Uterine smooth muscle cell (primary cell): ENCODE measurements around the gene EMC1. TPM values are rescaled to one million over a fixed set of nuclear protein-coding genes. Genes with fewer than 3 reads are reported as not detected.

Source experiments
- total RNA-seq: library from RNA; depleted of rRNA; stranded (reverse); fragments of >200 nt; gene quantifications from 2 replicates; pipeline ENCODE4 v1.2.3, GENCODE V29; 2014

EMC1 gene
- 77.9 and 89.5 TPM in 2 replicates for total RNA-seq

DNA sequence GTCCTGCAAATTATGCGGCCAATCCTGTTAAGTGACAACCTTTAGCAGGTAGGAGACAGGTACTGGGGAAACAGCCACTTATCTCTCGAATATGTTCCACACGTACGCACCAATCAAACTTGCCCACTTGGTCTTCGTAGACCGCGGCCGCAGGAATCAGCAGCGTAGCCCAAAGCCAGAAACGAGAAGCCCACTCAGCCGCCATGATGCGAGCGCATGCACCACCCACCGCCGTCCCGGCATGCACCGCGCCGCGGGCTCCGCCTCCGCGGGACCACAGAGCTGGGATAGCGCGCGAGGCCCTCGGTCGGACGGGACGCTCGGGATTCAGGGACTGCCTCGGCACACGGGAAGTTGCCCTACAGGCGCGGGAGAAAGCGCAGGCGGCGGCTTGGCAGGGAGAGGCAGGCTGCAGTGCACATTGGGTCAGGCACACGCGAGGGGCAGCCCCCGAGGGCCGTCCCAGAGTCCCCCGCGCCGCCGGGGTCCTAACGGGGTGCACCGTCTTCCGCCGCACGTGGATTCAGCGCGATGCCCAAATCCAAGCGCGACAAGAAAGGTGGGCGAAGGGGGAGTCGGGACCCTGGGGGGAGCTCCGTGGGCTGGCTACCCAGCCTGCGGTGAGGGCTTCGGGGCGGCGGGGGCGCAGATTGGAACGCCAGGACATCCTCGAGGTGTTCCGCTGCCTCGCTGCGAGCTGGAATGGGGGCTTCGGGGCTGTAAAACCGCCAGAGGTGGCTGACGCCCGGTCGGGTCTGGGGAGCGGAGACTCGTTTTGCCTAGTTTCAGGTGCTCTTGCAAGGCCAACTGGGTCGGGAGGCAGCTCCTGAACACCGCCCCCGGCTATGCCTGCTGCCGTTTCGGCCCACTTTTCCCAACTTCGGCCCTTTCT lies at the start of gene EMC1, which contains the start of gene MRTO4:
TSS of gene EMC1 (minus strand) at position 220 of the 892 bp plus-strand sequence. CDS start at position 205, 15 bp downstream.
TSS of gene MRTO4 (plus strand) at position 501 of the 892 bp plus-strand sequence. CDS start at position 532, 31 bp downstream.

DNA sequence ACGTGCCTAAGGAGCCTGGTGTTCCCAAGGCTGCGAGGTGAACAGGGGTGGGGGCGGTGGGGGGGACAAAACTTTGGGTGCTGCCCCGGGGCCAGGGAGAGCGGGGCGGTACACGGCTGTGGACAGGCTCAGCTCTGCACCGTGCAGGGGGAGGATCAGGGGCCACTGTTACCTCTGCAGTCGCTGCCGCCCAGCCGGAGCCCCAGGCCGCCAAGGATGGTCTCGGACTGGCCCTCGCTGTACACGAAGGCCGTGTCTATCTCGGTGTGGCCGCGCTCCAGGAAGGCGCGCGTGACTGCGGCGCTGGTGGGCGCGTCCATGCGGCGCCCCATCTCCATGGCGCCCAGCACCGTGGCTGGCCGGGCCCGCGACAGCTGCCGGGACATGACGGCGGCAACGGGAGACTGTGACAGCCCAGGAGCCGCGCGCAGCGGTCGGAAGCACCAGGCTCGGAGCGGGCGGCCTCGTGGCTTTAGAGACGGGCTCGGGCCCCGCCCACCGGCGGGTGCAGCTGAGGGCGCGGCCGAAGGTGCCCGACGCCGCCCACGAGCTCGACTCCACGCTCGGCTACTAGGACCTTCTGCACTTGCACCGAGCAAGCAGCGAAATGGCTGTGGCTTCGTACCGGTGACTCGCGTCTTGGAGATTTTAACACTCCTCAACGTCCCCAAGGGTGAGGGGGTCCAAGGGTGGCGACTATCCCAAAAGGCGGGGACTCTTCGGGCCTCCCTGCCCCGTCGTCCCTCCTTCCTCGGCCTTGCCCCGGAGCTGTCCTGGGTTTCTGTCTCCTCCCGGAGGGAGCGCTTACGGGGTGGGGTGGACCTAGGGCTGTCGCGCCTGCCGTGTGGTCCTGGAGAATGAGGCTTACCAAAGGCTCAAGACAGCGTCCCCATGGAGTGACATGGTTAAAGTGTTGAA lies 37.3 kb upstream of the EMC1 start, which contains the start of gene AKR7A3:
TSS of gene AKR7A3 (minus strand) at position 447 of the 918 bp plus-strand sequence. CDS start at position 386, 61 bp downstream.

GRCh38 chr1:19209990-19210771 lies 41.1 kb downstream of the EMC1 start, which contains the start of gene UBR4:
Gene UBR4 (minus strand): TSS chr1:19210266. CDS start chr1:19210248, 18 bp downstream.

Other genes starting within 250 kb of the EMC1 start
- 153 and 165 TPM in 2 replicates for gene UBR4, start 41.3 kb downstream of the EMC1 start, total RNA-seq
- 27.7 and 58.4 TPM in 2 replicates for gene MRTO4, start 281 bp upstream of the EMC1 start, total RNA-seq
- gene AKR7A3, start 37.2 kb upstream of the EMC1 start, total RNA-seq: 0.44 and 0.62 TPM in 2 replicates
- gene AKR7A2, start 60.6 kb upstream of the EMC1 start, total RNA-seq: 84.1 and 104 TPM in 2 replicates
- gene SLC66A1, start 60.8 kb upstream of the EMC1 start, total RNA-seq: 22.6 and 23.2 TPM in 2 replicates
- gene CAPZB, start 234.0 kb upstream of the EMC1 start, total RNA-seq: 158 and 172 TPM in 2 replicates